H1 (cell line): Measurements from ENCODE around the gene UGT1A10.

Source experiments
- CHD2 ChIP-seq: IDR thresholded peaks from 2 replicates; pipeline ENCODE4 v1.6.1; 2012; ENCODE audit warnings: low read length, improper control_type of control experiment
- TAF1 ChIP-seq: IDR thresholded peaks from 2 replicates; pipeline ENCODE4 v1.6.1; 2011; ENCODE audit warnings: mild to moderate bottlenecking, low read depth, low read length
- TF ChIP-seq, protein P1 (sequence below), 3 experiments: IDR thresholded peaks; 1 replicate in 2 of 3; 2 replicates in 1 of 3; pipeline versions ENCODE4 v1.5.1 to v1.6.1; 2011; ENCODE audit warnings: low read length in 3 of 3, mild to moderate bottlenecking in 3 of 3, inconsistent platforms in 2 of 3, low read depth in 1 of 3, moderate library complexity in 1 of 3; ENCODE audit not compliant: insufficient read depth in 1 of 3; ENCODE audit errors: control extremely low read depth in 1 of 3

DNA sequence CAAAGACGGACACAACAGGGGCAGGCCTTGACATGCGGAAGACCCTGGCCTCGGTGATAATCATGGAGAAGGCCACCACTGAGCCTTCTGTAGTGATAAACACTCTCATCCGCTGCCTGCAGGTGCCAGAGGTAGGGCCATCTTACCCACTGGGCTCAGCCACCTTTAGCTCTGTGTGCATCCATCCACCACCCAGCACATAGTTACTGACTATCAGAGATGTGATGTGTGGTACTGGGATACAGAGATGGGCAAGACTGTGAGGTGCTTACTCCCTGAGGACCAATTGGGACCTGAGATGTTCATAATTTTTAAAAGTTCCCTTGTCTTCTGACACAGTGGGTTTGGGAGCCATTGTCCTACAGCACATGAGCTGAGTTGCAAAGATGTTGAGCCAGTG lies 143.5 kb downstream of the UGT1A10 start:
- TF ChIP-seq CHD2 (no peak), TAF1 (no peak)
- TF ChIP-seq, protein P1, sequence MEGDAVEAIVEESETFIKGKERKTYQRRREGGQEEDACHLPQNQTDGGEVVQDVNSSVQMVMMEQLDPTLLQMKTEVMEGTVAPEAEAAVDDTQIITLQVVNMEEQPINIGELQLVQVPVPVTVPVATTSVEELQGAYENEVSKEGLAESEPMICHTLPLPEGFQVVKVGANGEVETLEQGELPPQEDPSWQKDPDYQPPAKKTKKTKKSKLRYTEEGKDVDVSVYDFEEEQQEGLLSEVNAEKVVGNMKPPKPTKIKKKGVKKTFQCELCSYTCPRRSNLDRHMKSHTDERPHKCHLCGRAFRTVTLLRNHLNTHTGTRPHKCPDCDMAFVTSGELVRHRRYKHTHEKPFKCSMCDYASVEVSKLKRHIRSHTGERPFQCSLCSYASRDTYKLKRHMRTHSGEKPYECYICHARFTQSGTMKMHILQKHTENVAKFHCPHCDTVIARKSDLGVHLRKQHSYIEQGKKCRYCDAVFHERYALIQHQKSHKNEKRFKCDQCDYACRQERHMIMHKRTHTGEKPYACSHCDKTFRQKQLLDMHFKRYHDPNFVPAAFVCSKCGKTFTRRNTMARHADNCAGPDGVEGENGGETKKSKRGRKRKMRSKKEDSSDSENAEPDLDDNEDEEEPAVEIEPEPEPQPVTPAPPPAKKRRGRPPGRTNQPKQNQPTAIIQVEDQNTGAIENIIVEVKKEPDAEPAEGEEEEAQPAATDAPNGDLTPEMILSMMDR (IDR thresholded peaks at IDR 0.05; ENCODE audit: control extremely low read depth in 1 of 3, insufficient read depth in 1 of 3, low read depth in 1 of 3, low read length in 3 of 3): no peak
